Lower lobe of right lung (tissue), 2 donors: Measurements from ENCODE around the gene FTHL17. TPM values are rescaled to one million over a fixed set of nuclear protein-coding genes. Genes with fewer than 3 reads are reported as not detected.

Experiments used
- ATAC-seq, 2 donors: fragments of 200-7000 bp; cut with Tn5 transposase; one replicate each; pipeline ENCODE4 v1.9.1; 2020 to 2022; ENCODE audit warnings: mild to moderate bottlenecking in 2 of 2, moderate library complexity in 2 of 2
- DNase-seq: peaks from one replicate; pipeline ENCODE4 v3.0.0-alpha.2; 2020
- H3K27ac ChIP-seq: fragments of 200-600 bp; one replicate; pipeline ENCODE4 v1.8.0; 2022
- H3K27me3 ChIP-seq: fragments of 200-600 bp; one replicate; pipeline ENCODE4 v1.8.0; 2022; ENCODE audit warnings: low read depth
- H3K36me3 ChIP-seq: fragments of 200-600 bp; one replicate; pipeline ENCODE4 v1.8.0; 2022; ENCODE audit warnings: mild to moderate bottlenecking
- H3K4me1 ChIP-seq: fragments of 200-600 bp; one replicate; pipeline ENCODE4 v1.8.0; 2022
- H3K4me3 ChIP-seq: fragments of 200-600 bp; one replicate; pipeline ENCODE4 v1.8.0; 2022; ENCODE audit warnings: mild to moderate bottlenecking
- H3K9me3 ChIP-seq: fragments of 200-600 bp; one replicate; pipeline ENCODE4 v1.8.0; 2022
- CTCF ChIP-seq: fragments of 200-600 bp; IDR thresholded peaks from one replicate; pipeline ENCODE4 v1.8.0; 2022; ENCODE audit warnings: antibody characterized with exemption, mild to moderate bottlenecking
- intact Hi-C: fragments of 100-400 bp; cut with DNase I; formaldehyde crosslinking; loops from one replicate; pipeline ENCODE4 v1.11.0; 2022
- total RNA-seq: library from RNA; stranded (reverse); fragmentation: NEBNext Ultra II Directional; extraction: Animal tissue kit (Norgen Biotek cat#: 25700); gene quantifications from one replicate; pipeline ENCODE4 v1.2.1, GENCODE V29; 2021
- donor health status: DM: no; HTN: yes; CAD: no; lungs with severe emphysema.

The FTHL17 gene
- total RNA-seq, 1 donor from 2014 or later: not detected

- no peaks in the 10 kb centered on the region for H3K4me1 ChIP-seq
- intact Hi-C loops: no loop called here
- no peak for ATAC-seq
- H3K27ac ChIP-seq: no peak overlapping the region
- no peaks in the 10 kb centered on the region for H3K27me3 ChIP-seq
- no peaks in the 10 kb centered on the region for H3K36me3 ChIP-seq
- no peaks in the 10 kb centered on the region for H3K9me3 ChIP-seq
- no peak overlapping the region for H3K4me3 ChIP-seq
- TF ChIP-seq CTCF: no peak
- DNase-seq: no peak
Observed at GRCh38 chrX:31110657-31111056, 38.8 kb upstream of the FTHL17 start.

- no peak for TF ChIP-seq CTCF
- H3K27ac ChIP-seq: no peak overlapping the region
- H3K9me3 ChIP-seq: no peaks in the 10 kb centered on the region
- intact Hi-C loops: no loop called here
- H3K4me1 ChIP-seq: no peaks in the 10 kb centered on the region
- H3K4me3 ChIP-seq: no peak overlapping the region
- no peak for ATAC-seq
- H3K36me3 ChIP-seq: no peaks in the 10 kb centered on the region
- no peak for DNase-seq
- no peaks in the 10 kb centered on the region for H3K27me3 ChIP-seq
Observed at GRCh38 chrX:31099536-31100090, 27.8 kb upstream of the FTHL17 start.

- no peak overlapping the region for H3K27ac ChIP-seq
- intact Hi-C loops: no loop called here
- DNase-seq: no peak
- H3K36me3 ChIP-seq: no peaks in the 10 kb centered on the region
- no peaks in the 10 kb centered on the region for H3K9me3 ChIP-seq
- no peaks in the 10 kb centered on the region for H3K4me1 ChIP-seq
- TF ChIP-seq CTCF: no peak
- H3K27me3 ChIP-seq: no peaks in the 10 kb centered on the region
- no peak overlapping the region for H3K4me3 ChIP-seq
- ATAC-seq: no peak
Observed at GRCh38 chrX:31098079-31098478, 26.2 kb upstream of the FTHL17 start.

- Histone ChIP-seq H3K9me3 (no peaks in the 10 kb centered on the region), H3K27me3 (no peaks in the 10 kb centered on the region), H3K27ac (no peak overlapping the region), H3K4me3 (no peak overlapping the region), H3K36me3 (no peaks in the 10 kb centered on the region), H3K4me1 (no peaks in the 10 kb centered on the region)
- ATAC-seq: no peak
- TF ChIP-seq CTCF: no peak
- no peak for DNase-seq
- intact Hi-C loops: no loop called here
Observed at GRCh38 chrX:31093639-31093975, 21.8 kb upstream of the FTHL17 start.

GRCh38 chrX:31092970-31093638, 21.3 kb upstream of the FTHL17 start:
- no peaks in the 10 kb centered on the region for H3K4me1 ChIP-seq

More at GRCh38 chrX:31092970-31093638, 21.3 kb upstream of the FTHL17 start:
- Histone ChIP-seq H3K27ac (no peak overlapping the region), H3K27me3 (no peaks in the 10 kb centered on the region), H3K36me3 (no peaks in the 10 kb centered on the region), H3K4me3 (no peak overlapping the region), H3K9me3 (no peaks in the 10 kb centered on the region)
- ATAC-seq (no peak), DNase-seq (no peak)
- TF ChIP-seq CTCF: no peak
- intact Hi-C loops: no loop called here
